Measurements from ENCODE around the gene SEPTIN5.

Gene SEPTIN5

DNA sequence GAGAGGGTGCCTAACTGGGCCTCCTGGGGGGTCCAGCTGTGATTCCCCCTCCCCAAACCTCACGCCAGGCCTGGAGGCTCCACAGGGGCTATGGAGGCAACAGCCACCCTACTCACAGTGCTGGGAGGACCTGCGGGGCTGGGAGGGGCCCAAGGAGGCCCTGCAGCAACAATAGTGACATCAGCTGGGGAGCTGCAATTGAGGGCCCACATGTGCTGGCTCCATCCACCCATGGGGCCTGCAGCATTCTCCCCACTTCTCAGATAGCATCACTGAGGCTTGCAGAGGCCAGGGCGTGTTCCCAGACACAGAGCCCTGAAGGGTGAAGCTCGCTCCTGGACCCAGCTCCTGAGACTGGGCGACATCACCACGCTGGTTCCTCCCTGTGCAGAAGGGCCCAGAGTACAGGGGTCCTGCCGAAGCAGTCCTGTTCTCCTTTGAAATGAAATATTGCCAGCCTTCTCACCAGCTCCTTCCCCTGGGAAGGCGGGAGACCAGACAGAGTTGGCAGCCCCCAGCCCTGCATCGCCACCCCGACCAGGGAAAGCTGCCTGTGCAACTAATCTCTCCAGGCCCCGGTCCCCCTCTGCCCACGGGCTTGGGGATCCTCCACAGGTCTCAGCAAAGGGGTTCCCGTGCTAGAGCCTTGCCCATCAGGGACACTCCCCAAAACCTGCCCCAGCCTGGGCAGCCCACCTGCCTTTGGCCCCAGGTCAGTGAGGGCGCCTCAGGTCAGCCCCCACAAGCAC, 37.4 kb downstream of the SEPTIN5 start:
- DNase-seq: no peak

- no peak for DNase-seq
Observed at GRCh38 chr22:19753090-19753842, 39.0 kb downstream of the SEPTIN5 start.

GRCh38 chr22:19753996-19754700, 39.8 kb downstream of the SEPTIN5 start:
- DNase-seq: no peak

DNA sequence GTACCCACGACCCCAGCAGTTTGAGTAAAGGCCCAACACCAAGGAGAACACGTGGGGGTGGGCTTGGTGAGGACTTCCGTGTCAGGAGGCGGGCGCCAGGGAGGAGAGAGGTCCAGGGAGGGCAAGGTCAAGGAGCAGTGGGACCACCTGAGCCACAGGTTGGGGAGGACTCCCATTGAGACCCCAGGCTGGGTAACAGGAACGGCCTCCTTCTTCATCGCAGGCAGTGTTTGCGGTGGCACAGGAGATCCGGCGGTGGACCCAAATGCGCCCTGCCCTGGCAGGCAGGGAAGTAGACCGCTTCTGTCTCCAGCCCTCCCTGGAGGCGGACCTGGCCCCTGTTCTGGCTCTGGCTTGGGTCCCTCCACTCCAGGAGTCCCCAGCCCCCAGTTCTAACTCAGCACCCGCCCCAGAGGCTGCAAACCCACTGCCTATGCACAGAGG, 40.4 kb downstream of the SEPTIN5 start:
- no peak for DNase-seq

DNA sequence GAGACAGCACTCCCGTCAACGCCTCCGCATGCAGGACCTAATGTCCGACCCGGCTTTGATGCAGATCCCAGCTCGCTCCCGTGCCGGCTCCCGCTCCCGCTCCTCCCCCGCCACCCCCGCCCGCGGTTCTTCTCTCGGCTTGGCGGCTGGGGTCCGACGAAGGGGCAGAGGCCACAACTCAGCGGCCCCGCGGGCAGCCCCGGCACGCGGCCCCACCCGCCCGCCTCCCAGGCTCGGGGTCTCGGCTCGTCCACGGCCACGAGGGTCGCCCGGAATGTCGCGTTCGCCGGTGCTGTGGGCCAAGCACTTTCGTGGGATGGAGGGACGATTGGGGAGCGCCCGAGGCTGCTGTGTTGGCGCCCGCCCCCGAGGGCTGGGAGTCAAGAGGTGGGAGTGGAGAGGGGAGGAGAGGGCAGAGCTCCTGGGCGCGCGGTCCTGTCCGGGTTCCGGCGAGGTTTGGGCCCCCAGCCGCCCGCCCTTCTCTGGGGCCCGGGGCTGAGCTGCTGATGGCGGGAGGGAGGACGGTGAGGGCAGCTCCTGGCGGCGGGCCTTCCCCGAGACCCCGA, 40.9 kb downstream of the SEPTIN5 start:
- no peak for DNase-seq

GRCh38 chr22:19755722-19756287, 41.5 kb downstream of the SEPTIN5 start:
- DNase-seq: no peak

DNA sequence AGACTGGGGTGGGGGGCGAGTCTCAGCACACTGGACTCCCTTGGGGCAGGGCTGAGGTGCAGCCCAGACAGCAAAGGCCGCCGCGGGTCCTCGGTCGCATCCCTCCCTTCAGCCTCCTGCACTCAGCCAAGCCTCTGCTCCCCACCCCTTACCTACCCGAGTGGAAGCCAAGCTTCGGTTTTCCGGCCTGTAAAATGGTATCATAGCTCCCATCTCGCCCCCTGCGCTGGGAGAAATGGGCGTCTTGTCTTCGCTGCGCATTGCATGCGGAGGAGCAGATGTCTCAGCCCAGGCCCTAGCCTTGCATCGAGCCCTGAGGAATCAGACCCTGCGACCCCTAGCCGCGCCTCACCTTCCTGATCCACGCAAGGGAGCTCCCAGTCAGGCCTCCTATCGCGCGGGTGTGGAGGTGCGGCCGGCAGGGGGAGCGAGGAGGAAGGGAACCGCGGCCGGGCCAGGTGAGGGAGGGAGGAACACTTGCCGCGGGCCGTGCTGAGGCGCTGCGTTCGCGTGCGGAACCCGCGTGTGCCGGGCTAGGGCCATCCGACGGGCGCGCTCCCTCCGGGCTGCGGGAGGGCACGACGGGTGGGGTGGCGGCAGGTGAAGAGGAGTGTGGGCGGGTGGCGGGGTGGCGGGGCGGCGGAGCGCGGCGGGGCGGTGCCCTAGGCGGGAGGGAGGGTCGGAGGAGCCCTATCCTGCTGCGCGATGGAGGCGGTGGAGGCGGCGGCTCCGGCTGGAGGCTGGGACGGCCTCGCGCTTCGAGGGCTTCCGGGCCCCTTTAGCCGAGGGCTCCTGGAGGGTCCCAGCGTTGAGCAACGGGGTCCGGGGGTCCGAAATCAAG, 42.2 kb downstream of the SEPTIN5 start:
- DNase-seq: no peak

DNA sequence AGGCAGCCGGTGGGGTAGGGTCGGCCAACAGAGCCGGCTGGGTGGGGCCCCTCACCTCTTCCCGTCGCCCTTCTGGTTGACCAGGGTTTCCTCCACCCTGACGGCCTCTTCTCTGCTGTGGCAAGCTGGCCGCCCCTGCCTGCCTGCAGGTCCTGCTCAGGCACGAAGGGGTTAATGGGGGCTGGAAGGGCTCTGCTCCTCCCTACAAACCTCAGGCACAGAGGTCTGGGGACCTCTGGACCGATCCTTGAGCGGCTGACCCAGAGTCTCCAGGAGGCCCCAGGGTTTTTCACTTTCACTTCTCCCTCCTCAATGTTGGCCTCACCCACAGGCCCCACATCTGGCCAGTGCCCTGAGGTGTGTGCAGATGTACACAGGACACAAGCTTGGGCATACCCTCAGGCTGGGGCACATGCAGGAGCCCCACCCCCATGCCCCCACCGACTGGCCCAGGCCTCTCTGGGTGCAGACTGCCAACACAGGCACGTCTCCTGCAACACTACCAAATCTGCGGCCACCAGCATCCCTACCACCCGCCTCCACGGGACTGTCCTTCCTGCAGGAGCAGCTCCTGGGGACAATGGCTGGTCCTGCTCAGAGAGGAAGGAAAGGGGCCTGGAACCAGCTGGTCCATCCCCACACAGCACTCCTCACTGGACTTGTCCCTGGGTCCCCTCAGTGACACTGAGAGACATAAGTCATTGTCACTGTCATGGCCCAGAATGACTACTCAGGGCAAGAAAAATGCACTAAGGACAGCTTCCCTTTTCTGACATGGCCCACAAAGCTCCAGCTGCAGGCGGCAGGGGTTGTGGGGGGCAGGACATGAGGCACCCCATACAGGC, 43.1 kb downstream of the SEPTIN5 start:
- DNase-seq: peak; percentile 89

GRCh38 chr22:19757985-19758895, 43.9 kb downstream of the SEPTIN5 start:
- no peak for DNase-seq

DNA sequence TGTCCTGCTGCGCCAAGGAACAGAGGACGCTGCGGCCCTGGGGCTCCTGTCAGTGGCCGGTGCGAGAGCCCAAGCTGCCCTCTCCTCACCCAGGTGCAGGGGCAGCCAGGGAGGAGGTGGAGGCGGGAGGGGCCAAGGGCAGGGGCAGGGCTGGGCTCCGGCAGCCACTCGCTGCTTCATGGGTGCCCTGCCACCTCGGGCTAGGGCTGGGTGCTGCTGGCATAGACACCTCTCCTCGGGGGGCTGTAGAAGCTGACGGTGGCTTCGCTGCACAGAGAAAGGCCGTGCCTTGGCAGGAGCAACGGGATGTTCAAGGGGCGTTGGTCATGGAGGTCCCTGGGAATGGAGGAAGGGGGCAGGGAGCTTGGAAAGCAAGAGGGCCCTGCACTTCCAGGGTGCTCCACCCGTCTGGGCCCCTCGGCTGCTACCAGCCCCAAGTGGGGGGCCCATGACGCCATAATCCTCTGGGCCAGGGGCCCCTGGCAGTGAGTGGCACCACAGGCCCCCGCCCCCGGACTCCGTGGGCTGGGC, 44.7 kb downstream of the SEPTIN5 start:
- DNase-seq: no peak

DNA sequence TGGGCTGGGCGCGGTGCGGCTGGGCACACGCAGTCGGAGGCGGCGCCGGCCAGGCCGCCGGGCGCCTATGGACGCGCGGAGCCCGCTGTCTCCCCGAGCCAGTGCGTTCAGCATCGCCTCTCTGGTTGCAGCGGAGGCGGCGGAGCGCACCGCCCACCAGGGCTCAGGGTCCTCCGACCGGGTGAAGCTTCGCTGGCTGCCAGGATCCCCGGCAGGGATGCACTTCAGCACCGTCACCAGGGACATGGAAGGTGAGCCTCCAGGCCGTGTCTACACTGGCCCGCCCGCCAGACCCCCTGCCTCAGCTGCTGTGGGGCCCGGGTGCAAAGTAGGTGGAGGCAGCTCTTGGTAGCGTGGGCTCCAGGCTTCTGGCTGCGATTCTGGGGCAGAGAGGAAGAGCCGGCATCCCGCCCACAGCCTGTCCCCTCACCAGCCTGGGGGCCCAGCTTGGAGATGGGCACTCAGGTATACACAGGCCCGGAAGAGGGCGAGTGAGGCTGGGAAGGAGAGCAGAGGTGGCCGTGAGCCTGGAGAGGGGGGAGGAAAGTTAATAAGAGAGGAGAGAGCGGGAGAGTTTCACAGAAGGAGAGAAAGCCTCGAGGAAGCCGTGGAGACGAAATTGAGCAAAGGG, 45.2 kb downstream of the SEPTIN5 start:
- no peak for DNase-seq

- no peak for DNase-seq
Observed at GRCh38 chr22:19760058-19760950, 46.0 kb downstream of the SEPTIN5 start, which contains the start of gene TBX1. TBX1 (plus strand) TSS chr22:19760778; CDS start chr22:19760844, 66 bp downstream.

DNA sequence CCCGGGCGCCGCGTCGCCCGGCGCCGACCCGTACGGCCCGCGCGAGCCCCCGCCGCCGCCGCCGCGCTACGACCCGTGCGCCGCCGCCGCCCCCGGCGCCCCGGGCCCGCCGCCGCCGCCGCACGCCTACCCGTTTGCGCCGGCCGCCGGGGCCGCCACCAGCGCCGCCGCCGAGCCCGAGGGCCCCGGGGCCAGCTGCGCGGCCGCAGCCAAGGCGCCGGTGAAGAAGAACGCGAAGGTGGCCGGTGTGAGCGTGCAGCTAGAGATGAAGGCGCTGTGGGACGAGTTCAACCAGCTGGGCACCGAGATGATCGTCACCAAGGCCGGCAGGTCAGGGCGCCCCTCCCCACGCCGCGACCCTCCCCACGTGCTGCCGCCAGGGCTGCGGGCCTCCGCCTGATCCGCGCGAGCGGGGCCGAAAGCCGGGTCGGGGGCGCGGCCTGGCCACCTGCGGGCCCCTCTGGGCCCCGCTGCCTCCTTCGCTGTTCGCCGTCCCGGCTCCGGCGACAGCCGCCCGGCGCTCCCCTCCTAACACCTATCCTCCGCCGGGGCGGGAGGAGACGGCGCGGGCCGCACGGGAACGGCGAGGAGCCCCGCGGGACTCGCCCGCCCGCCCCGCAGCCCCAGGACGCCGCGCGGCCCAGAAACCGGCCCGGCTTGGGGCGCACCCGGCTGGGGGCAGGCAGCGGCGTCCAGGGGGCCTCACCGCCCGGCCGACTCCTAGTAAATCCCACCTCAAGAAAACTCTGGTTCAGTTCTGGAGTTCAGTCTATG, 46.8 kb downstream of the SEPTIN5 start:
- no peak for DNase-seq

- peak; percentile 23 for DNase-seq
Observed at GRCh38 chr22:19761725-19762567, 47.6 kb downstream of the SEPTIN5 start.

DNA sequence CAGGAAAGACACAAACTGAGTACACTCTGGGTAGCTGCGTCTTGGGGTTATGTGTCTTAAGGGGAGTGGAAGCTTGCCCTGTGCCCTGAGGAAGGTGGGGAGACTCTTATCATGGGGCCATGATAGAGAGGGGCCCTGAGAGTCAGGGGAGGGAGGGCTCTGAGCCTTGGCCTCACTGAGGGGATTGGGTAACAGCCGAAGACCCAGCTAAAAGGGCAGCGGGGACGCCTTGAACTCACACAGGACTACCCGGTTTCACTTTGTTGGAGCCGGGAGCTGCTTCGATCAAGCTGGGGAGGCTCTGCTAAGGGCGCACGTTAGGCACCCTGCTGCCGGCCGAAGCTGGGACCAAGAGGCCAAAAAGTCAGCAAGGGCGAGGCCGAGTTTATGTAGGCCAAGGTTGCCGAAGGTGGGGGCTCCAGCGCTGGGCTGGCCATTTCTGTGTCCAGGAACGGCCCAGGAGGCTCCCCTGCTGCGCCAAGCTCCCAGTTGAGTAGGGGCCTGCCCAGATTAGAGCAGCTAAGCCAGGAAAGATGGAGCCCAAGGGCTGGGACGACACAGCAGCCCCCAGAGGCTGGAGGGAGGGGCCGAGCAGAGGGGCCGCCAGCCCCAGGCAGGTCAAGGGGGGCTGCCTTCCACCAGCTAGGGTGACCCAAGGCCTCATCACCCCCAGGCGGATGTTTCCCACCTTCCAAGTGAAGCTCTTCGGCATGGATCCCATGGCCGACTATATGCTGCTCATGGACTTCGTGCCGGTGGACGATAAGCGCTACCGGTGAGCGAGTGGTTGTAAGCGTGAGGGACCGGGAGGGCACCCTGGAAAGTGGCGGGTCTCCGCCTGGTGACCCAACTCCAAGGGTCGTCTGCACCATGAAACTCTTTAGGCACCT, 48.5 kb downstream of the SEPTIN5 start:
- no peak for DNase-seq

Data from MV-4-11 (cell line).